ENCODE data around the gene ZBTB3. TPM values are rescaled to one million over a fixed set of nuclear protein-coding genes. Genes with fewer than 3 reads are reported as not detected.
A peak's percentile ranks its signal among the peaks of the same experiment; 100 is the strongest.

ZBTB3 gene
- total and polyA plus RNA-seq, 9 of the 15 experiments (the other 6 are each of a cell fraction or from before 2014, with no cell fraction given) = 1.9 to 10.0 (median 4.9) TPM

DNA sequence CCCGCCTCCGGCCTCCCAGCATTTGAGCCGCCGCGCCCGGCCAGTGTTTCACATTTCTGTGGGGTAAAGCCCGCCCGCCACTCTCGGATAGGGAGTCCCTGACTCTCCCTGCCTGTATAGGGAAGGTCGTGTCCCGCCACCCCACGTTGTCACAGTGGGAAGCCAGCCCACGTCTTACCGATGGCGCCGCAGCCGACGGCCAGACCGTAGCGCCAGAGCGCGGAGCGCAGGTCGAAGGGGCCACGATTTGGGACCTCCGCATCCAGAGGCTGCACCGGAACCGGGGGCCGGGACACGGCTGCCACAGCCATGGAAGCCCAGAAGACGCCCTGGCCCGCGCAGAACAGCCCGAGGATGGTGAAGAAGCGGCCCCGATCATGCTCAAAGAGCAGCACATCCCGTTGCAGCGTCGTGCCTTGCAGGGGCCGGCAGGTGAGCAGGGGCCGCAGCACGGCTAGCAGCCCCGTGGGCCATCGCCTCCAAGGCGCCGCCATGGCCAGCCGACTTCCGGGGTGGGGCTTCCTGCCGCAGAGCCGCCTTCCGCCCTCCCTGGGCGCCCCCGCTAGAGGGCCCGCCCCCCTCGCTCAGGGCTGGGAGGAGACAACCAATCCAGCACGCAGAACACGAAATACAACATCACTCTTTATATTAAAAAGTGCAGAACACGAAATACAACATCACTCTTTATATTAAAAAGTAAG is 37.7 kb upstream of the ZBTB3 start, which contains the start of gene TMEM223 (continued):
- TF ChIP-seq, protein P1, sequence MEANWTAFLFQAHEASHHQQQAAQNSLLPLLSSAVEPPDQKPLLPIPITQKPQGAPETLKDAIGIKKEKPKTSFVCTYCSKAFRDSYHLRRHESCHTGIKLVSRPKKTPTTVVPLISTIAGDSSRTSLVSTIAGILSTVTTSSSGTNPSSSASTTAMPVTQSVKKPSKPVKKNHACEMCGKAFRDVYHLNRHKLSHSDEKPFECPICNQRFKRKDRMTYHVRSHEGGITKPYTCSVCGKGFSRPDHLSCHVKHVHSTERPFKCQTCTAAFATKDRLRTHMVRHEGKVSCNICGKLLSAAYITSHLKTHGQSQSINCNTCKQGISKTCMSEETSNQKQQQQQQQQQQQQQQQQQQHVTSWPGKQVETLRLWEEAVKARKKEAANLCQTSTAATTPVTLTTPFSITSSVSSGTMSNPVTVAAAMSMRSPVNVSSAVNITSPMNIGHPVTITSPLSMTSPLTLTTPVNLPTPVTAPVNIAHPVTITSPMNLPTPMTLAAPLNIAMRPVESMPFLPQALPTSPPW (CRISPR knock-in tag; IDR thresholded peaks at IDR 0.05) = peak; percentile 90
- TF ChIP-seq LEF1 (IDR thresholded peaks at IDR 0.05) = no peak
- TF ChIP-seq CREBBP (IDR thresholded peaks at IDR 0.05; ENCODE audit: low read depth, low read length) = no peak
- no peak for TF ChIP-seq KLF6 (CRISPR knock-in tag; IDR thresholded peaks at IDR 0.05; ENCODE audit: borderline replicate concordance)
- TF ChIP-seq ZNF57 (CRISPR knock-in tag; IDR thresholded peaks at IDR 0.05) = no peak
- peak; percentile 78 for TF ChIP-seq RBM22 (IDR thresholded peaks at IDR 0.05; ENCODE audit: low read depth, low read length, poor library complexity, severe bottlenecking)
- TF ChIP-seq IFI16 (CRISPR knock-in tag; IDR thresholded peaks at IDR 0.05) = no peak
- no peak for TF ChIP-seq ZMIZ1 (IDR thresholded peaks at IDR 0.05; ENCODE audit: low read depth in 2 of 2, low read length in 2 of 2)
- no peak for TF ChIP-seq ELK3 (CRISPR knock-in tag; IDR thresholded peaks at IDR 0.05)
- TF ChIP-seq ZNF785 (CRISPR knock-in tag; IDR thresholded peaks at IDR 0.05) = no peak
- TF ChIP-seq ZNF696 (CRISPR knock-in tag; conservative IDR thresholded peaks at IDR 0.05) = no peak
- no peak for TF ChIP-seq ELF4 (CRISPR knock-in tag; IDR thresholded peaks at IDR 0.05)
- TF ChIP-seq ZNF197 (CRISPR knock-in tag; IDR thresholded peaks at IDR 0.05; ENCODE audit: low read depth) = no peak
- no peak for TF ChIP-seq ZNF717 (CRISPR knock-in tag; IDR thresholded peaks at IDR 0.05)
- TF ChIP-seq NR0B1 (IDR thresholded peaks at IDR 0.05; ENCODE audit: partially characterized antibody) = no peak
- TF ChIP-seq SMARCE1 (IDR thresholded peaks at IDR 0.05) = no peak
- TF ChIP-seq NCOA4 (IDR thresholded peaks at IDR 0.05; ENCODE audit: partially characterized antibody) = no peak
- TF ChIP-seq KAT2B (IDR thresholded peaks at IDR 0.05; ENCODE audit: low read depth, low read length) = no peak
- no peak for TF ChIP-seq TRIM28 (IDR thresholded peaks at IDR 0.05)
- TF ChIP-seq CBX2 (IDR thresholded peaks at IDR 0.05; ENCODE audit: insufficient read depth, low read length, poor library complexity, severe bottlenecking) = no peak
- TF ChIP-seq KAT7 (CRISPR knock-in tag; IDR thresholded peaks at IDR 0.05; ENCODE audit: borderline replicate concordance) = peak; percentile 91
- peak; percentile 86 to 94; a peak in 3 of 4 replicates for TF ChIP-seq SIN3A (IDR thresholded peaks at IDR 0.05; ENCODE audit: borderline replicate concordance in 2 of 2, control insufficient read depth in 1 of 2, low read depth in 2 of 2, low read length in 2 of 2)

Measured in K562 (cell line).